Panc1 (cell line): ENCODE data around the gene LAMA1. TPM values are rescaled to one million over a fixed set of nuclear protein-coding genes. Genes with fewer than 3 reads are reported as not detected.

Experiments
- ATAC-seq: fragments of 200-7000 bp; cut with Tn5 transposase; 2 replicates; pipeline ENCODE4 v1.9.1; 2020; ENCODE audit warnings: mild to moderate bottlenecking, moderate library complexity
- BruUV-seq: library from RNA; stranded (reverse); fragments of 400-500 nt; replicated peaks from 2 replicates; lab custom pipeline; 2021; lab: Mats Ljungman, UMichigan
- CTCF ChIA-PET: fragments of 300-600 bp; sonication (Branson Sonifier 250); formaldehyde crosslinking; loops from one replicate; lab custom pipeline; 2022; ENCODE audit warnings: antibody characterized with exemption; lab: Charles Lee
- POLR2A ChIA-PET: fragments of 300-600 bp; sonication (Branson Sonifier 250); formaldehyde crosslinking; loops from one replicate; lab custom pipeline; 2022; ENCODE audit warnings: antibody characterized with exemption; lab: Charles Lee
- DNase-seq: peaks from one replicate; pipeline ENCODE4 v3.0.0-alpha.2; 2010; ENCODE audit warnings: low read depth, low spot score
- H3K27ac ChIP-seq: 2 replicates; pipeline ENCODE4 v1.5.1; 2011; ENCODE audit warnings: mild to moderate bottlenecking, low read length, inconsistent platforms
- H3K27me3 ChIP-seq: fragments of 200-500 bp; sonication (Bioruptor generic); 2 replicates; pipeline ENCODE4 v1.6.0; 2014; ENCODE audit warnings: low read length, inconsistent platforms; ENCODE audit not compliant: control insufficient read depth, insufficient read depth
- H3K36me3 ChIP-seq: fragments of 200-500 bp; sonication (Bioruptor generic); 2 replicates; pipeline ENCODE4 v1.5.1; 2014; ENCODE audit warnings: inconsistent platforms, mild to moderate bottlenecking, low read length, moderate library complexity; ENCODE audit not compliant: control insufficient read depth, insufficient read depth
- H3K4me1 ChIP-seq: 2 replicates; pipeline ENCODE4 v1.5.1; 2011; ENCODE audit warnings: inconsistent platforms, mild to moderate bottlenecking, low read length, moderate library complexity; ENCODE audit not compliant: control insufficient read depth, insufficient read depth
- H3K4me3 ChIP-seq, 2 experiments: 2 replicates each; pipeline ENCODE4 v1.5.1; 2011 to 2012; ENCODE audit warnings: low read depth in 2 of 2, low read length in 2 of 2, mild to moderate bottlenecking in 2 of 2, inconsistent platforms in 1 of 2, moderate library complexity in 1 of 2
- H3K9me3 ChIP-seq: fragments of 200-500 bp; sonication (Bioruptor generic); 2 replicates; pipeline ENCODE4 v1.5.1; 2014; ENCODE audit warnings: low read depth, mild to moderate bottlenecking, inconsistent platforms, low read length, moderate library complexity; ENCODE audit not compliant: control insufficient read depth, insufficient read depth
- CTCF ChIP-seq: fragments of 450-650 bp; IDR thresholded peaks from 2 replicates; pipeline ENCODE4 v1.5.1; 2017; ENCODE audit warnings: mild to moderate bottlenecking
- POLR2AphosphoS5 ChIP-seq: IDR thresholded peaks from 2 replicates; pipeline ENCODE4 v1.6.1; 2012; ENCODE audit warnings: mild to moderate bottlenecking, low read depth, low read length, moderate library complexity
- REST ChIP-seq, 2 experiments: IDR thresholded peaks; 2 replicates each; pipeline ENCODE4 v1.6.1; 2011 to 2012; ENCODE audit warnings: low read depth in 2 of 2, control low read depth in 1 of 2, low read length in 1 of 2, mild to moderate bottlenecking in 1 of 2, moderate library complexity in 1 of 2; ENCODE audit not compliant: insufficient read depth in 1 of 2
- SIN3A ChIP-seq: IDR thresholded peaks from 2 replicates; pipeline ENCODE4 v1.6.1; 2012; ENCODE audit warnings: low read depth, mild to moderate bottlenecking, low read length, moderate library complexity, borderline replicate concordance; ENCODE audit not compliant: insufficient read depth
- TCF7L2 ChIP-seq: IDR thresholded peaks from 2 replicates; pipeline ENCODE4 v1.6.1; 2011; ENCODE audit warnings: mild to moderate bottlenecking, low read depth, low read length, inconsistent platforms
- in situ Hi-C: cut with HindIII; loops from 2 replicates; pipeline ENCODE4 v1.10.0; 2016; ENCODE audit warnings: low sequenced_read_pairs, low pct_unique_long_range_greater_than_20kb
- intact Hi-C: fragments of 100-400 bp; cut with micrococcal nuclease; formaldehyde crosslinking; loops from one replicate; pipeline ENCODE4 v1.10.0; 2022; ENCODE audit not compliant: unreplicated experiment
- total RNA-seq: library from RNA; stranded (reverse); gene quantifications from one replicate; pipeline ENCODE4 v1.2.1, GENCODE V29; 2021; ENCODE audit not compliant: unreplicated experiment

The LAMA1 gene
- total RNA-seq, 1 experiment from 2014 or later, result 0.03 TPM

GRCh38 chr18:6950641-6951040 is 167.0 kb downstream of the LAMA1 start:
- in situ Hi-C loops, result no loop called here
- DNase-seq (no peak), ATAC-seq (no peak)
- H3K27me3 ChIP-seq, result no peaks in the 10 kb centered on the region
- no peaks in the 10 kb centered on the region for H3K9me3 ChIP-seq
- H3K36me3 ChIP-seq, result no peaks in the 10 kb centered on the region
- H3K4me3 ChIP-seq, result no peak overlapping the region
- ChIA-PET POLR2A (no interaction called here), CTCF (no interaction called here)
- no TSS peak for BruUV-seq
- no peak overlapping the region for H3K27ac ChIP-seq
- H3K4me1 ChIP-seq, result no peaks in the 10 kb centered on the region
- intact Hi-C loops, result no loop called here
- no peak for TF ChIP-seq REST (IDR thresholded peaks at IDR 0.05; ENCODE audit: insufficient read depth in 1 of 2, low read depth in 2 of 2, low read length in 1 of 2)
- TF ChIP-seq POLR2AphosphoS5, result no peak
- no peak for TF ChIP-seq SIN3A

- H3K4me1 ChIP-seq, result no peaks in the 10 kb centered on the region
- DNase-seq, result no peak
- no peak for ATAC-seq
- TF ChIP-seq REST (IDR thresholded peaks at IDR 0.05; ENCODE audit: insufficient read depth in 1 of 2, low read depth in 2 of 2, low read length in 1 of 2) (no peak), TCF7L2 (no peak), CTCF (no peak), POLR2AphosphoS5 (no peak), SIN3A (no peak)
- H3K4me3 ChIP-seq, result no peak overlapping the region
- intact Hi-C loops, result no loop called here
- no TSS peak for BruUV-seq
- no peaks in the 10 kb centered on the region for H3K27me3 ChIP-seq
- no peaks in the 10 kb centered on the region for H3K36me3 ChIP-seq
- no peaks in the 10 kb centered on the region for H3K9me3 ChIP-seq
- ChIA-PET POLR2A (no interaction called here), CTCF (no interaction called here)
- no peak overlapping the region for H3K27ac ChIP-seq
- in situ Hi-C loops, result no loop called here
These were observed 167.6 kb downstream of the LAMA1 start for GRCh38 chr18:6949800-6950586.
